C4-2B (cell line): ENCODE data around the gene SLC12A4.
"Not testable (repeated sequence)": the region's sequence is repeated elsewhere in the genome, so short reads cannot be mapped to it uniquely, and the experiment has no call there.

Experiments used
- H3K27ac ChIP-seq: fragments of 450-650 bp; 2 replicates; pipeline ENCODE4 v1.5.1; 2017
- ZFX ChIP-seq: fragments of 450-650 bp; IDR thresholded peaks from 2 replicates; pipeline ENCODE4 v1.6.1; 2017
- TF ChIP-seq, protein P1 (sequence below): fragments of 450-650 bp; conservative IDR thresholded peaks from 2 replicates; pipeline ENCODE4 v1.5.1; 2017; ENCODE audit warnings: mild to moderate bottlenecking

SLC12A4 gene

DNA sequence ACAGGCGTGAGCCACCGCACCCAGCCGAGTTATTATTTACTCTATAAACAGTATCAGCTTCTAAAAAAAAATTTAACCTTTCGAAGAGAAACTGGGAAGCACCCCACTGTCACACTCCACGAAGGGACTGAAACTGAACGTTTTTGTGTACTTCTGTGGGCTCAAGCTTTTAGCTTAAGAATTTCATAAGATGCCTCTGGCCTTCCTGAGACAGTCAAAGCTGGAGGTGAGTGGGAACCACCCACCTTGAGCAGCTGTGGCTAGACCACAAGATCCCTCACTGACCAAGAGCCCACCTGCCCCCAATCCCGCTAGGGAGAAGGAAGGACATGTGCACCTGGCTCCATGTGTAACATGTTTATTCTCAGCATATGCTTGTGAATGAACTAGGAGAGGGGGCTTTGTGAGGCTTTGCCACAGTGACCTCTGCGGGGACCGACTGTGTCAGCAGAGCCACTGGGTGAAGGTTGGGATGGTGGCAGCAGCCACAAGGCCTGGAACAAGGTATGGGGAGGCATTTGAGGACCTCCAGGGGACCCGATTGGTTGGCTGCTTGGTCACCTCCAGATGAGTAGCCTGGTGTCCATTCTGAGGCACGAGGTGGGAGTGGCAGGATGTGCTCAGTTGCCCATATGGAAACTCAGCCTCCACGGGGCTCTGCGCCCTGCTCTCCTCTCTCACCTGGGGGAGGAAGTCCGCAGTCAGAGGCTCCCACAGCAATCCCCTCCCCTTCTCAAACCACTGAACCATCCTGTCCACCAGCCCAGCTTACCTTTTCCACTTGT lies 7.1 kb upstream of the SLC12A4 start:
- no peak for TF ChIP-seq ZFX
- TF ChIP-seq, protein P1, sequence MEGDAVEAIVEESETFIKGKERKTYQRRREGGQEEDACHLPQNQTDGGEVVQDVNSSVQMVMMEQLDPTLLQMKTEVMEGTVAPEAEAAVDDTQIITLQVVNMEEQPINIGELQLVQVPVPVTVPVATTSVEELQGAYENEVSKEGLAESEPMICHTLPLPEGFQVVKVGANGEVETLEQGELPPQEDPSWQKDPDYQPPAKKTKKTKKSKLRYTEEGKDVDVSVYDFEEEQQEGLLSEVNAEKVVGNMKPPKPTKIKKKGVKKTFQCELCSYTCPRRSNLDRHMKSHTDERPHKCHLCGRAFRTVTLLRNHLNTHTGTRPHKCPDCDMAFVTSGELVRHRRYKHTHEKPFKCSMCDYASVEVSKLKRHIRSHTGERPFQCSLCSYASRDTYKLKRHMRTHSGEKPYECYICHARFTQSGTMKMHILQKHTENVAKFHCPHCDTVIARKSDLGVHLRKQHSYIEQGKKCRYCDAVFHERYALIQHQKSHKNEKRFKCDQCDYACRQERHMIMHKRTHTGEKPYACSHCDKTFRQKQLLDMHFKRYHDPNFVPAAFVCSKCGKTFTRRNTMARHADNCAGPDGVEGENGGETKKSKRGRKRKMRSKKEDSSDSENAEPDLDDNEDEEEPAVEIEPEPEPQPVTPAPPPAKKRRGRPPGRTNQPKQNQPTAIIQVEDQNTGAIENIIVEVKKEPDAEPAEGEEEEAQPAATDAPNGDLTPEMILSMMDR = no peak
- no peak overlapping the region for H3K27ac ChIP-seq

DNA sequence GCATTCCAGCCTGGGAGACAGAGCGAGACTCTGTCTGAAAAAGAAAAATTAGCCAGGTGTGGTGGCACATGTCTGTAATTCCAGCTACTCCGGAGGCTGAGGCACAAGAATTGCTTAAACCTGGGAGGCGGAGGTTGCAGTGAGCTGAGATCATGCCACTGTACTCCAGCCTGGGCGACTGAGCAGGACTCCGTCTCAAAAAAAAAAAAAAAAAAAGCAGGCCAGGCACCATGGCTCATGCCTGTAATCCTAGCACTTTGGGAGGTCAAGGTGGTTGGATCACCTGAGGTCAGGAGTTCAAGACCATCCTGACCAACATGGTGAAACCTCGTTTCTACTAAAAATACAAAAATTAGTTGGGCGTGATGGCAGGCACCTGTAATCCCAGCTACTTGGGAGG lies 3.8 kb upstream of the SLC12A4 start:
- not testable (repeated sequence) for H3K27ac ChIP-seq

DNA sequence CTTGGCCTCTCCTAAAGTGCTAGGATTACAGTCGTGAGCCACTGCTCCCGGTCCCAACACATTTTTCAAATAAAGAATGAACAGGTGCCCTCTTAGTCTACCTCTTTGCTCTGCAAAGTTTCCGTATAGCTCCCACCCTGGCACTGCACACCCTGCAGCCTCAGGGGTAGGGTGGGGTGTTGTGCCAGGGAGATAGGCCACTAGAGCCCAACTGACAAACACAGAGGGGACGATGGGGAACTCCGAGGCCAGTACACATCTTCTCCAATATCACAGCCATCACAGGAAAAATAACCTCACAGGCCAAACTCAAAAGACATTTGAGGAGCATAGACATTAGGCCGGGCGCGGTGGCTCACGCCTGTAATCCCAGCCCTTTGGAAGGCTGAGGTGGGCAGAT lies 2.7 kb upstream of the SLC12A4 start:
- no peak for TF ChIP-seq ZFX
- TF ChIP-seq, protein P1 = no peak
- no peak overlapping the region for H3K27ac ChIP-seq

DNA sequence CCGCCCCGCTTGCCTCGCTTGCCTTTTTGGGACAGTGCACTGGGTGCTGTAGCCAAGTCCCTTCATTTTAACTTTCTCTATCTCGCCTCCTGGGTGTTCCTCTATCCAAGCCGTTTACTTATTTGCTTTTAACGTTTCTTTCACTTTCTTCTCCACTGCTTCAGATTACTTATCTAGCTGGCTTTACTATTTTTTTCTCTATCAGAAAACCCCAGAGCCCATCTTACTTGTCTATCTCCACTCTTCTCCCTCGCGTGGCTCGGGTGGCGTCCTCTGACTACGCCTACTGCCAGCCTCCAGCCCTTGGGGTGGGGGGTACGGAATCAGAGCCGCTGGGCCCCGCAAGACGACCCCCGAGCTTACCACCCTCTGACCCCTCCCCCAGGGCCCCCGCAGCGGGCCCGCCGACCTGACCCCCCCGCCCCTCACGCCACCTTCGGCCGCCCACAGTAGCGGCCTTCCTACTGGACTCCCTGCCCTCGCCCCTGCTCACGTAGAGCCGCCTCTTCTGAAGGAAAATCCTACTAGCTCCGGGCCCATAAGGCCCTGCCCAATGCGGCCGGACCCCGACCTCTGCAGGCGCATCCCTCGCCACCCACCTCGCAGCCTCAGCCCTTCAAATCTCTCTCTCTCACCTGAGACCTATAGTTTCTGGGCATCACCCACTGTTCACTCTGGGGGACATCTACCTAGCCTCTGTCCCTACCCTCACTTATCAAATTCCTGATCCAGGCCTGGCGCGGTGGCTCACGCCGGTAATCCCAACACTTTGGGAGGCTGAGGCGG lies 1.0 kb upstream of the SLC12A4 start:
- no peak for TF ChIP-seq ZFX
- TF ChIP-seq, protein P1 = no peak
- H3K27ac ChIP-seq = no peak overlapping the region

DNA sequence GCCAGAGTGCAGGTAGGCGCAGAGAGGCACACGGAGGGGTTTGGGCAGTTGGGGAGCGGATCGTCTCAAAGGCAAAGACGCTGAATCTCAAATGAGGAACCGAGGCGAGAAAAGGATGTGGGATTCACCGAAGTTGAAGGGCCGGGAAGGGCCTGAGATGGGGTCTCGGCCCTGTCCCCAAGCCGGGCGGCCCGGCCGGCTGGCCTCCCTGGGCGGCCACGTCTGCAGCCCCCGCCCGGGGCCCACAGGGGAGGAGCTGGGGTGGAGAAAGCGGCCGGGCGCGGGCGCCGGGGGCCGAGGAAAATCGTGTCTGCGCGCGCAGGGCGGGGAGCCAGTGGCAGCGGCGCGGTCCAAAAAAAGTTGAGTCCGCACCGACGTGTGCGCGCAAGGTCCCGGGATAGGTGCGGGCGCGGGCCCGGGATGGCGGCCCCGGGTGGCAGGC lies 458 bp downstream of the SLC12A4 start:
- H3K27ac ChIP-seq = no peak overlapping the region
- no peak for TF ChIP-seq ZFX
- TF ChIP-seq, protein P1 = no peak

DNA sequence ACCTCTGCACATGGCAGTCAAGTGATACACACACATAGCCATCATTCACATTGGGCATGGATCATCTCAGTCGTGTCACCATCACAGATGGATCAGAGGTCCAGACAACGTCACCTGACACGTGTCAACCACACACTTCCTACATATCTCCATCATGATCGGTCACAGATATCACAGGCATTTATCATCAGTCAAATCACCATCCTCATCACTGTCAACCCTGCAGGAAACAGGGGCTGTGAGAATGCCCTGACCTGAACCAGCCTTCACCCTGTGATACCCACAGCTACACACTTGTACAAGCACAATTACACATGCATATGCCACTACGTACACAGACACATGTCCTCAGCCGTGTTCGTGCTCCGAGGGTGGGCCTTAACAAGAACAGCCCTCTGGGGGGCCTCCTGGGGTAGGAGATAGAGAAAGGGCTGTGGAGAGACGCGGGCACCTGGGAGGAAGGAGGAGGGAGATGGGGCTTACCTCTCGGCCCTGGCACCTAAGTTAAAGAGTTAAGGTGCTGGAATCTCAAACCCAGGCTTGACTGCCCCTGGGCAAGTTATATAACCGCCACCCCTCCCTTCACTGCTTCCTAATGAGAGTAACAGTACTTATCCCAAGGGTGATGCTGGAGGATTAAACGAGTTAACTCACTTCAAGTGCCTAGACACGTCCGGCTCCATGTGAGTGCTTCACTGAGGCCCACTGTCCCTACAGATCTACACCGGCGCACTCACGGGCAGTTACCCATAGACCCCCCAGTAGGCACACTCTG lies 1.1 kb downstream of the SLC12A4 start:
- no peak for TF ChIP-seq ZFX
- TF ChIP-seq, protein P1 = no peak
- no peak overlapping the region for H3K27ac ChIP-seq

DNA sequence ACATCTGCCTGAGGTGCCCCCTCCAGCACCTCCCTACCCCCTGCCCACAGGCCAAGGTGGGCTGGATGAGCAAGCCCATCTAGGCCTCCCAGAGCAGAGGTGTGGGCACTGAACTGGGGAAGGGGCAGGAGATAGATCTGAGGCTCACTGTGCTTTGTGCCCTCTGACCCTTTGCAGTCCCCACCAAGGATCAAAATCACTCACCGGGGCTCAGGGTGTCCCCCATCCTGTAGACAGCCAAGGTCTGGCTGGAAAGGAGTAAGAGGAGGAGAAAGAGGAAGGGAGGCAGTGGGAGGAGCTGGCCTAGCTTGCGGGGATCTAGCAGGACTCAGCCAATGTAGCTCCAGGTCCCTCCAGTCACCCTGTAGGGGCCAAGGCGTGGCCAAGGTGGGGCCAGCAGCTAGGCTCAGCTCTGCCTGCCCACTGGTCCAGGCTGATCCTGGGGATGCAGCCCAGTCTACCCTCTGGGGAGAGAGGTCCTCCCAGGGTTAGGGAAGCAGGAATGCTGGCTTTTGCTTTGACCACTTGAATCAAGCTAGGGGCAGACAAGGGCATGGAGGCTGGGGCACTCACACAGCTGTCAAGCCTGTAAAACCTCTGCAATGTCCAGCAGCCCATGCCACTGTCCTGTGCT lies 1.8 kb downstream of the SLC12A4 start:
- TF ChIP-seq, protein P1 = no peak
- no peak for TF ChIP-seq ZFX
- no peak overlapping the region; the same call in 1 of the 2 replicates for H3K27ac ChIP-seq
